ENCODE results near the gene PPM1B.
A peak's percentile ranks its signal among the peaks of the same experiment; 100 is the strongest.
"Not testable (repeated sequence)": the region's sequence is repeated elsewhere in the genome, so short reads cannot be mapped to it uniquely, and the experiment has no call there.

The PPM1B gene

GRCh38 chr2:44164617-44165016 lies 4.1 kb upstream of the PPM1B start:
- DNase-seq: no peak

GRCh38 chr2:44166096-44166495 lies 2.6 kb upstream of the PPM1B start:
- no peak for DNase-seq

- DNase-seq: no peak
These were observed 1.3 kb upstream of the PPM1B start for GRCh38 chr2:44167311-44167907.

GRCh38 chr2:44167908-44168680 lies 581 bp upstream of the PPM1B start:
- DNase-seq: peak; percentile 96

GRCh38 chr2:44169155-44169898 lies 652 bp downstream of the PPM1B start:
- peak; percentile 48 for DNase-seq

- DNase-seq: no peak
These were observed 1.6 kb downstream of the PPM1B start for GRCh38 chr2:44170311-44170717.

- no peak for DNase-seq
These were observed 2.3 kb downstream of the PPM1B start for GRCh38 chr2:44171018-44171417.

- DNase-seq: not testable (repeated sequence)
These were observed 2.8 kb downstream of the PPM1B start for GRCh38 chr2:44171442-44171841.

GRCh38 chr2:44172576-44172975 lies 3.9 kb downstream of the PPM1B start:
- DNase-seq: no peak

- no peak for DNase-seq
These were observed 10.3 kb downstream of the PPM1B start for GRCh38 chr2:44178950-44179349.

- DNase-seq: no peak
These were observed 13.0 kb downstream of the PPM1B start for GRCh38 chr2:44181648-44182047.

- no peak for DNase-seq
These were observed 15.4 kb downstream of the PPM1B start for GRCh38 chr2:44184106-44184505.

- no peak for DNase-seq
These were observed 18.1 kb downstream of the PPM1B start for GRCh38 chr2:44186810-44187209.

- no peak for DNase-seq
These were observed 18.6 kb downstream of the PPM1B start for GRCh38 chr2:44187251-44187650.

GRCh38 chr2:44188696-44189095 lies 20.0 kb downstream of the PPM1B start:
- DNase-seq: no peak

- no peak for DNase-seq
These were observed 20.4 kb downstream of the PPM1B start for GRCh38 chr2:44189104-44189503.

GRCh38 chr2:44190526-44190925 lies 21.9 kb downstream of the PPM1B start:
- no peak for DNase-seq

GRCh38 chr2:44191739-44192138 lies 23.1 kb downstream of the PPM1B start:
- no peak for DNase-seq

- DNase-seq: no peak
These were observed 24.0 kb downstream of the PPM1B start for GRCh38 chr2:44192646-44193045.

- DNase-seq: no peak
These were observed 27.0 kb downstream of the PPM1B start for GRCh38 chr2:44195714-44196113.

GRCh38 chr2:44197816-44198215 lies 29.1 kb downstream of the PPM1B start:
- no peak for DNase-seq

GRCh38 chr2:44200011-44200410 lies 31.3 kb downstream of the PPM1B start:
- DNase-seq: no peak

- no peak for DNase-seq
These were observed 32.1 kb downstream of the PPM1B start for GRCh38 chr2:44200759-44201158.

GRCh38 chr2:44201648-44202165 lies 33.0 kb downstream of the PPM1B start:
- DNase-seq: no peak
